Colonic mucosa (tissue), 4 donors: ENCODE data around the gene MLKL. TPM values are rescaled to one million over a fixed set of nuclear protein-coding genes. Genes with fewer than 3 reads are reported as not detected.

Experiments used
- DNase-seq: peaks from one replicate; pipeline ENCODE4 v3.0.0-alpha.2; 2020
- H3K27ac ChIP-seq: fragments of 200-600 bp; one replicate; pipeline ENCODE4 v1.8.0; 2021
- H3K27me3 ChIP-seq: fragments of 200-600 bp; one replicate; pipeline ENCODE4 v1.8.0; 2021
- H3K36me3 ChIP-seq: fragments of 200-600 bp; one replicate; pipeline ENCODE4 v1.8.0; 2021
- H3K4me1 ChIP-seq: fragments of 200-600 bp; one replicate; pipeline ENCODE4 v1.8.0; 2021; ENCODE audit warnings: mild to moderate bottlenecking
- H3K4me3 ChIP-seq: fragments of 200-600 bp; one replicate; pipeline ENCODE4 v1.8.0; 2021
- H3K9ac ChIP-seq, 2 donors: one replicate each; pipeline ENCODE4 v1.7.0; 2013; ENCODE audit warnings: control low read depth in 2 of 2, low read depth in 2 of 2, low read length in 2 of 2
- H3K9me3 ChIP-seq: fragments of 200-600 bp; one replicate; pipeline ENCODE4 v1.8.0; 2021
- intact Hi-C: fragments of 100-400 bp; cut with DNase I; formaldehyde crosslinking; loops from one replicate; pipeline ENCODE4 v1.14.1; 2022
- total RNA-seq, 2 donors: library from RNA; stranded (reverse); fragmentation: NEBNext Ultra II Directional in 1 of 2; extraction: Animal tissue kit (Norgen Biotek cat#: 25700) in 1 of 2; gene quantifications; one replicate each; pipeline ENCODE4 v1.2.1, GENCODE V29; 2021
- TF ChIP-seq, protein P1 (sequence below): fragments of 200-600 bp; IDR thresholded peaks from one replicate; pipeline ENCODE4 v1.8.0; 2022; ENCODE audit warnings: antibody characterized with exemption, mild to moderate bottlenecking
- donor health status: healthy.
- donor health status: DM: no; HTN: no; CAD: no.
- donor health status: DM: no; HTN: no; CAD: no.

MLKL gene
- total RNA-seq, 2 donors from 2014 or later: 13.9 to 25.1 TPM

- Histone ChIP-seq H3K27ac (no peak overlapping the region), H3K4me1 (no peaks in the 10 kb centered on the region), H3K27me3 (no peaks in the 10 kb centered on the region), H3K36me3 (no peaks in the 10 kb centered on the region), H3K4me3 (peak overlapping the region; percentile 29), H3K9ac (no peak overlapping the region), H3K9me3 (no peaks in the 10 kb centered on the region)
- peak; percentile 86 for DNase-seq
- intact Hi-C loops: no loop called here
- TF ChIP-seq, protein P1, sequence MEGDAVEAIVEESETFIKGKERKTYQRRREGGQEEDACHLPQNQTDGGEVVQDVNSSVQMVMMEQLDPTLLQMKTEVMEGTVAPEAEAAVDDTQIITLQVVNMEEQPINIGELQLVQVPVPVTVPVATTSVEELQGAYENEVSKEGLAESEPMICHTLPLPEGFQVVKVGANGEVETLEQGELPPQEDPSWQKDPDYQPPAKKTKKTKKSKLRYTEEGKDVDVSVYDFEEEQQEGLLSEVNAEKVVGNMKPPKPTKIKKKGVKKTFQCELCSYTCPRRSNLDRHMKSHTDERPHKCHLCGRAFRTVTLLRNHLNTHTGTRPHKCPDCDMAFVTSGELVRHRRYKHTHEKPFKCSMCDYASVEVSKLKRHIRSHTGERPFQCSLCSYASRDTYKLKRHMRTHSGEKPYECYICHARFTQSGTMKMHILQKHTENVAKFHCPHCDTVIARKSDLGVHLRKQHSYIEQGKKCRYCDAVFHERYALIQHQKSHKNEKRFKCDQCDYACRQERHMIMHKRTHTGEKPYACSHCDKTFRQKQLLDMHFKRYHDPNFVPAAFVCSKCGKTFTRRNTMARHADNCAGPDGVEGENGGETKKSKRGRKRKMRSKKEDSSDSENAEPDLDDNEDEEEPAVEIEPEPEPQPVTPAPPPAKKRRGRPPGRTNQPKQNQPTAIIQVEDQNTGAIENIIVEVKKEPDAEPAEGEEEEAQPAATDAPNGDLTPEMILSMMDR: no peak
Measured at GRCh38 chr16:74695450-74696422, 4.9 kb downstream of the MLKL start.

DNA sequence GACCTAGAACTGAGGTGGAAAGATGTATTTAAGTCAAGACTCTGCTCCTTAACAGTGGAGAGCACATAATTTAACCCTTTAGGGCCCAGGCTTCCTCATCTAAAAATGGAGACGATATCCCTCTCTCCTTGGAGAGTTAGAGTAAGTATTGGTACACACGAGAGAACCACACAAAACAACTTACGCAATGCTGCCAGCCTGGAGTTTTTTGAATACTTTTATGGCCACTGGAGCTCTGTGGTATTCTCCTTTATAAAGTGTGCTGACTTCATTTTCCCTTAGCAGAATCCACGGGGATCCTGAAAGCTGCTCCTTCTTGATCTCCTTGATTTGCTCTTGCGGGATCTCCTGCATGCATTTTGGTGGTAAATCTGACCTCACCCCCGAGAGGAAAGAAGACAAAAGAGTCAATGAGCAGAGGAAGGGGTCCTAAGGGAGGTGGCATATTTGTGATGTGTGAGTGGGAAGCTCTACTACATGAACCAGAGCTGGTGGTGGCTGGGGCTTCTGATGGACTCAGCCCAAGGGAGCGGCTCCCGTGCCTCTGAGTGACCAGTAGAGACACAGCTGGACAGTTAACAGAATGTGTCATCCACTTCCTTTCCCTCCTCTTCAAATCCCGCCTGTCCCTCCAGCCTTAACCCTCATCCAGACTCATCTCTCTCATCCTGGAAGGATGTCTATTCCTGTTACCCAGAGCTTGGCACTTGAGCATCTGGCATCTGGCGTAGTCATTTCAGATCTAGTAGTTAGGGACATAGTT is 9.4 kb downstream of the MLKL start:
- TF ChIP-seq, protein P1: no peak

GRCh38 chr16:74682556-74682955 is 18.1 kb downstream of the MLKL start:
- Histone ChIP-seq H3K27ac (no peak overlapping the region), H3K9ac (no peak overlapping the region), H3K9me3 (no peaks in the 10 kb centered on the region), H3K4me3 (no peak overlapping the region), H3K36me3 (peaks cover 3% of the 10 kb centered on the region), H3K27me3 (no peaks in the 10 kb centered on the region), H3K4me1 (no peaks in the 10 kb centered on the region)
- TF ChIP-seq, protein P1: no peak
- intact Hi-C loops: no loop called here
- DNase-seq: no peak

More for the DNA sequence above, 9.4 kb downstream of the MLKL start:
- Histone ChIP-seq H3K36me3 (no peaks in the 10 kb centered on the region), H3K4me1 (no peaks in the 10 kb centered on the region), H3K27me3 (no peaks in the 10 kb centered on the region), H3K9me3 (no peaks in the 10 kb centered on the region), H3K4me3 (no peak overlapping the region), H3K27ac (no peak overlapping the region), H3K9ac (no peak overlapping the region)
- no peak for DNase-seq
- intact Hi-C loops: no loop called here

DNA sequence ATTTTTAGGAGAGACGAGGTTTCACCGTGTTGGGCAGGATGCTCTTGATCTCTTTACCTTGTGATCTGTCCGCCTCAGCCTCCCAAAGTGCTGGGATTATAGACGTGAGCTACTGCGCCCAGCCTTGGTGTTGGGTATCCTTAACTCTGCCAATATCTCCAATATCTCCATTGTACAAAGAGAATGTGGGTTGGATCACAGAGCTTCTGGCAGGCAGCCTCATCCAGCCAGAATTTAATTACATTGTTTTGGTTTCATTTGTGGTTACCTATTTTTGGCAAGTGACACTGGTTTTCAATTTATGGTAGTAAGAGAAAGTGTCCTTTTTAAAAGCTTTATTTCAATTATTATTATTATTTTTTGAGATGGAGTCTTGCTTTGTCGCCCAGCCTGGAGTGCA is 20.0 kb downstream of the MLKL start:
- H3K36me3 ChIP-seq: peaks cover 3% of the 10 kb centered on the region

GRCh38 chr16:74679983-74680382 is 20.7 kb downstream of the MLKL start:
- H3K36me3 ChIP-seq: peaks cover 3% of the 10 kb centered on the region

More for the DNA sequence above, 20.0 kb downstream of the MLKL start:
- no peak for DNase-seq
- no peak overlapping the region for H3K9ac ChIP-seq
- intact Hi-C loops: no loop called here
- no peaks in the 10 kb centered on the region for H3K27me3 ChIP-seq
- no peaks in the 10 kb centered on the region for H3K4me1 ChIP-seq
- H3K9me3 ChIP-seq: no peaks in the 10 kb centered on the region
- H3K4me3 ChIP-seq: no peak overlapping the region
- no peak overlapping the region for H3K27ac ChIP-seq
- TF ChIP-seq, protein P1: no peak

More at GRCh38 chr16:74679983-74680382, 20.7 kb downstream of the MLKL start:
- Histone ChIP-seq H3K4me1 (no peaks in the 10 kb centered on the region), H3K4me3 (no peak overlapping the region), H3K9ac (no peak overlapping the region), H3K27ac (no peak overlapping the region), H3K27me3 (no peaks in the 10 kb centered on the region), H3K9me3 (no peaks in the 10 kb centered on the region)
- intact Hi-C loops: no loop called here
- no peak for DNase-seq
- TF ChIP-seq, protein P1: no peak
